Suprapubic skin (tissue), 4 donors: ENCODE data around the gene CCT2.

ENCODE experiments used
- EP300 ChIP-seq: sonication (generic); formaldehyde crosslinking; IDR thresholded peaks from one replicate; pipeline ENCODE4 v1.6.1; 2017; ENCODE audit warnings: antibody characterized with exemption
- POLR2A ChIP-seq, 2 donors: fragments of 450-650 bp; IDR thresholded peaks; one replicate each; pipeline ENCODE4 v1.6.1; 2017; ENCODE audit warnings: antibody characterized with exemption in 2 of 2, mild to moderate bottlenecking in 2 of 2, moderate library complexity in 2 of 2
- POLR2AphosphoS5 ChIP-seq, 3 donors: sonication (generic); formaldehyde crosslinking; IDR thresholded peaks; one replicate each; pipeline ENCODE4 v1.6.1; 2017; ENCODE audit warnings: antibody characterized with exemption in 3 of 3
- TF ChIP-seq, protein P1 (sequence below), 2 donors: fragments of 200-600 bp in 1 of 2; fragments of 450-650 bp in 1 of 2; sonication (generic) in 1 of 2; IDR thresholded peaks; one replicate each; pipeline ENCODE4 v1.5.1; 2016 to 2019; ENCODE audit warnings: antibody characterized with exemption in 2 of 2, mild to moderate bottlenecking in 1 of 2, moderate library complexity in 1 of 2

DNA sequence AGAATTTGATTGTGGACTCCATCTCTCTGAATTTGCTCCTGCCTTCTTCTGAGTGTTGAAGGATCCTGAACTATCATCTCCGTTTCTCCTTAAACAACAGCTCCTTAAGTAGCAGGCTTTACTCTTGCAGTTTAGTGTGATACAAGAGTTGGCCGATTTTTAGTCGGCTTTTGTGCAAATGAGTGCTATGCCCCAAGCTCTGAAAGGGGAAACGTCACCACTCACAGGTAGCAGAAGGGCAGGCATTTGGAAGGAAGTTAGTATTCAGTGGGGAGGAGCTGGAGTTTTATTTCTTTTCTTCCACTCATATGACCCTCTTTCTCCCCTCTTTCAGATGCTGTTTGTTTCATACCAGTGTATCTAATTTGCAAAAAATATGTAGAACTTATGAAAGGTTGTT is 61.9 kb downstream of the CCT2 start:
- TF ChIP-seq, protein P1, sequence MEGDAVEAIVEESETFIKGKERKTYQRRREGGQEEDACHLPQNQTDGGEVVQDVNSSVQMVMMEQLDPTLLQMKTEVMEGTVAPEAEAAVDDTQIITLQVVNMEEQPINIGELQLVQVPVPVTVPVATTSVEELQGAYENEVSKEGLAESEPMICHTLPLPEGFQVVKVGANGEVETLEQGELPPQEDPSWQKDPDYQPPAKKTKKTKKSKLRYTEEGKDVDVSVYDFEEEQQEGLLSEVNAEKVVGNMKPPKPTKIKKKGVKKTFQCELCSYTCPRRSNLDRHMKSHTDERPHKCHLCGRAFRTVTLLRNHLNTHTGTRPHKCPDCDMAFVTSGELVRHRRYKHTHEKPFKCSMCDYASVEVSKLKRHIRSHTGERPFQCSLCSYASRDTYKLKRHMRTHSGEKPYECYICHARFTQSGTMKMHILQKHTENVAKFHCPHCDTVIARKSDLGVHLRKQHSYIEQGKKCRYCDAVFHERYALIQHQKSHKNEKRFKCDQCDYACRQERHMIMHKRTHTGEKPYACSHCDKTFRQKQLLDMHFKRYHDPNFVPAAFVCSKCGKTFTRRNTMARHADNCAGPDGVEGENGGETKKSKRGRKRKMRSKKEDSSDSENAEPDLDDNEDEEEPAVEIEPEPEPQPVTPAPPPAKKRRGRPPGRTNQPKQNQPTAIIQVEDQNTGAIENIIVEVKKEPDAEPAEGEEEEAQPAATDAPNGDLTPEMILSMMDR (IDR thresholded peaks at IDR 0.05), result no peak
- TF ChIP-seq POLR2A (IDR thresholded peaks at IDR 0.05) (no peak), POLR2AphosphoS5 (IDR thresholded peaks at IDR 0.05) (no peak), EP300 (no peak)
